Prostate gland (tissue), 2 donors: ENCODE results near the gene PLCH1. TPM values are rescaled to one million over a fixed set of nuclear protein-coding genes. Genes with fewer than 3 reads are reported as not detected.

Experiments used
- DNase-seq: peaks from one replicate; pipeline ENCODE4 v3.0.0-alpha.2; 2019; ENCODE audit warnings: low spot score
- H3K27ac ChIP-seq, 2 donors: fragments of 200-600 bp; sonication (generic); 2 replicates each; pipeline ENCODE4 v1.5.1; 2017 to 2019
- H3K27me3 ChIP-seq: fragments of 200-600 bp; sonication (generic); replicated peaks from 2 replicates; pipeline ENCODE4 v1.5.1; 2019; ENCODE audit not compliant: insufficient read depth
- H3K36me3 ChIP-seq, 2 donors: fragments of 200-600 bp; sonication (generic); 1 replicate in 1 of 2; 2 replicates in 1 of 2; pipeline versions ENCODE4 v1.5.1 to v1.8.1; 2017 to 2019
- H3K4me1 ChIP-seq: fragments of 200-600 bp; sonication (generic); replicated peaks from 2 replicates; pipeline ENCODE4 v1.5.1; 2019
- H3K4me3 ChIP-seq, 2 donors: fragments of 200-600 bp; sonication (generic); 2 replicates each; pipeline ENCODE4 v1.5.1; 2017 to 2019
- H3K9me3 ChIP-seq: fragments of 200-600 bp; sonication (generic); 2 replicates; pipeline ENCODE4 v1.5.1; 2017
- POLR2A ChIP-seq: fragments of 450-650 bp; IDR thresholded peaks from one replicate; pipeline ENCODE4 v1.6.1; 2016; ENCODE audit warnings: antibody characterized with exemption, mild to moderate bottlenecking
- POLR2AphosphoS5 ChIP-seq: sonication (generic); formaldehyde crosslinking; IDR thresholded peaks from one replicate; pipeline ENCODE4 v1.6.1; 2017; ENCODE audit warnings: antibody characterized with exemption
- WGBS: methylation state at CpG from one replicate; pipeline ENCODE4 v1.1.5; 2018; 5-methylcytosine and 5-hydroxymethylcytosine counted together
- intact Hi-C: fragments of 100-400 bp; cut with DNase I; formaldehyde crosslinking; loops from one replicate; pipeline ENCODE4 v1.14.2; 2022
- total RNA-seq, 2 donors: library from RNA; depleted of rRNA; stranded (reverse); fragments of >200 nt; gene quantifications; one replicate each; pipeline ENCODE4 v1.1.0, GENCODE V29; 2016
- TF ChIP-seq, protein P1 (sequence below), 4 experiments: fragments of 200-600 bp in 2 of 4; fragments of 450-650 bp in 2 of 4; sonication (generic) in 2 of 4; IDR thresholded peaks; 1 replicate in 3 of 4; 2 replicates in 1 of 4; pipeline ENCODE4 v1.5.1; 2016 to 2019; ENCODE audit warnings: antibody characterized with exemption in 4 of 4, mild to moderate bottlenecking in 2 of 4, moderate library complexity in 2 of 4

The PLCH1 gene
- total RNA-seq, 2 donors from 2014 or later = 0.64 to 12.2 TPM

DNA sequence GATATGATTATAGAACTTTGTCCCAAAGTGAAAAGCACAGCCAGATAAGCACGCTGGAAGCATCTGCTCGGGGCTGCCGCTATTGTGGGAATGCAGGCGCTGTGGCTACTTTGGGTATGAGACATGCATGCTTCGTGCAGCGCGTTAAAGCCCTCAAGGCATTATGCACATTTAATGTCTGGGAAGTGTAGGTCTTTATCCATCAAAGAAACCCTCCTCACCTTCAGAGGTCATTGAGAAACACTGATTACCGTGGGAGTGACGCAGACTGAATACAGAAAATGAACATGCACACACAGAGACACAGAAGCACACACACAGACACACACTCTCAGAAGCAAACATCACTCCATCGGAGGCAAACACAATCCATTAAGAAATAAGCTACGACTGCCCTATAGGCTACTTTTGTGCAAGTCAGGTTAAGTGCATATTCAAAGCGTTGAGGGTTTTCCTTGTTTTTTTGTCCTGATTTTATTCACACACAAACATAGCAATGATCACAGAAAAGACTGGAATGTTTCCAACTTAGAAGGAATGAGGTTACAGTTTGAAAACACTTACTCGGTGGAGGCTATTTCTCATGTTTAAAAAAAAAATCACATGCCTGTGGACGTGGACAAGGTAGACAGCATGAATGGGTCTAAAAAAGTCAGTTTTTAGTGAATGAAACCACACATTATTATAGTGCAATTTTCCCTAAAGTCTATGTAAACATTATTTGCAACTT lies 68.5 kb downstream of the PLCH1 start:
- Histone ChIP-seq H3K4me3 (peak overlapping the region in 1 of 2 donors; percentile 14), H3K9me3 (no peaks in the 10 kb centered on the region), H3K4me1 (no peaks in the 10 kb centered on the region), H3K36me3 (no peaks in the 10 kb centered on the region), H3K27ac (no peak overlapping the region), H3K27me3 (no peaks in the 10 kb centered on the region)
- no peak for TF ChIP-seq POLR2A
- 26% methylated on average over 14 of the region's 14 CpGs for WGBS
- intact Hi-C loops = no loop called here
- no peak for DNase-seq

GRCh38 chr3:155675094-155675493 lies 69.8 kb downstream of the PLCH1 start:
- Histone ChIP-seq H3K4me3 (no peak overlapping the region), H3K27ac (no peak overlapping the region), H3K27me3 (no peaks in the 10 kb centered on the region), H3K36me3 (no peaks in the 10 kb centered on the region), H3K9me3 (no peaks in the 10 kb centered on the region), H3K4me1 (no peaks in the 10 kb centered on the region)
- DNase-seq = no peak
- intact Hi-C loops = no loop called here
- 92% methylated on average over 1 of the region's 1 CpG for WGBS
- TF ChIP-seq POLR2AphosphoS5 (no peak), POLR2A (no peak)
- TF ChIP-seq, protein P1, sequence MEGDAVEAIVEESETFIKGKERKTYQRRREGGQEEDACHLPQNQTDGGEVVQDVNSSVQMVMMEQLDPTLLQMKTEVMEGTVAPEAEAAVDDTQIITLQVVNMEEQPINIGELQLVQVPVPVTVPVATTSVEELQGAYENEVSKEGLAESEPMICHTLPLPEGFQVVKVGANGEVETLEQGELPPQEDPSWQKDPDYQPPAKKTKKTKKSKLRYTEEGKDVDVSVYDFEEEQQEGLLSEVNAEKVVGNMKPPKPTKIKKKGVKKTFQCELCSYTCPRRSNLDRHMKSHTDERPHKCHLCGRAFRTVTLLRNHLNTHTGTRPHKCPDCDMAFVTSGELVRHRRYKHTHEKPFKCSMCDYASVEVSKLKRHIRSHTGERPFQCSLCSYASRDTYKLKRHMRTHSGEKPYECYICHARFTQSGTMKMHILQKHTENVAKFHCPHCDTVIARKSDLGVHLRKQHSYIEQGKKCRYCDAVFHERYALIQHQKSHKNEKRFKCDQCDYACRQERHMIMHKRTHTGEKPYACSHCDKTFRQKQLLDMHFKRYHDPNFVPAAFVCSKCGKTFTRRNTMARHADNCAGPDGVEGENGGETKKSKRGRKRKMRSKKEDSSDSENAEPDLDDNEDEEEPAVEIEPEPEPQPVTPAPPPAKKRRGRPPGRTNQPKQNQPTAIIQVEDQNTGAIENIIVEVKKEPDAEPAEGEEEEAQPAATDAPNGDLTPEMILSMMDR (IDR thresholded peaks at IDR 0.05) = no peak

DNA sequence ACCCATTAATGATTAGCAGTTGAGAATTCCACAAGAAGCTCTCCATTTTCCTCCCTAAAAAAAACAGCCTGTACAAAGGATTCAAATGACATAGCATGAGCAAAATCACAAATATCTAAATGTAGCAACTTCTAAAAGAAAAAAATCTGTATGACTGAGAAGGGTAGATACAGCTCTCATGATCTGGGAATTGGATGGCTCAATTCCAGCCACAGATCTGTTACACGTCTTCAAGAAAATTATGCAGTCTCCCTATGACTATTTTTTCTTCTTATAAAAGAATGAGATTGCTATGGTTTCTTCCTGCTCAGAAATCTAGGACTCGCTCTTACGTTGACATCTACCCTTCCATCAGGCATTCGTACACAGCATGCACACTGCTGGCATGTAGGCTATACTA lies 71.5 kb downstream of the PLCH1 start:
- intact Hi-C loops = no loop called here
- Histone ChIP-seq H3K36me3 (no peaks in the 10 kb centered on the region), H3K9me3 (no peaks in the 10 kb centered on the region), H3K27ac (no peak overlapping the region), H3K4me1 (no peaks in the 10 kb centered on the region), H3K27me3 (no peaks in the 10 kb centered on the region), H3K4me3 (no peak overlapping the region)
- no peak for TF ChIP-seq POLR2AphosphoS5
- WGBS = 95% methylated on average over 4 of the region's 4 CpGs
- DNase-seq = no peak

DNA sequence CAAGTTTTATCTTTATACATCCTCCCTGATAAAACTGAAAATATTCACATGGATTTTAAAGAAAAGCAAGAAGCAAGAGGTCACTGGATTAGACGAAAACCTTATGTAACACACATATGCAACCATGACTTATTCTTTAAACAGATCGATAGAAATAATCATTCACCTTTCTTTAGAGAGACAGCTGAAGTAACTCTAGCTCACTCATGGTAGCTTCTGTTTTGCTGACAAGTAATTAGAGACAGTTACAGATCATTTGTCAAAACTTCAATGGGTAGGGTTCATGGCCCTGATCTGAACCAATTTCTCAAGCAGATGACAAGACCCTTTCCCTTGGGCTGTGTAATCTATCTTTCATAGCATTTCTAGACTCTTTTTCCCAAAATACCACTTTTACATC lies 74.5 kb downstream of the PLCH1 start:
- no peaks in the 10 kb centered on the region for H3K9me3 ChIP-seq
- no peak overlapping the region for H3K4me3 ChIP-seq
- TF ChIP-seq, protein P1 (IDR thresholded peaks at IDR 0.05) = no peak
- TF ChIP-seq POLR2A (no peak), POLR2AphosphoS5 (no peak)
- H3K27me3 ChIP-seq = no peaks in the 10 kb centered on the region
- intact Hi-C loops = no loop called here
- WGBS = 78% methylated on average over 2 of the region's 2 CpGs
- no peak overlapping the region for H3K27ac ChIP-seq
- no peaks in the 10 kb centered on the region for H3K36me3 ChIP-seq
- DNase-seq = no peak
- H3K4me1 ChIP-seq = no peaks in the 10 kb centered on the region

DNA sequence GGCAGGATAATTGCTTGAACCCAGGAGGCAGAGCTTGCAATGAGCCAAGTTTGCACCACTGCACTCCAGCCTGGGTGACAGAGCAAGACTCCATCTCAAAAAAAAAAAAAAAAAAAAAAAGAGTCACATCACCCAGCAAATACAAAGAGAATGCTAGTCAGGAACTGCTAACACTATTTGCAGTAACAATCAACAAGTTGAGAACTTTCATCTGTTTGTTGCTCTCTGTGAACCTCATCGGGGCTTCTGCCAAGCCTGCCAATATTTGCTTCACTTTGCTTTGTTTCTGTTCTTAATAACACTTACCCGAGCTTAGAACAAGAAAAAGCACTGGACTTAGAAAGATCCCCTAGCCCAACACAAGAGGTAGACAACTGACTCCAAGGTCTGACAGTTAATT lies 76.9 kb downstream of the PLCH1 start:
- Histone ChIP-seq H3K9me3 (no peaks in the 10 kb centered on the region), H3K27me3 (no peaks in the 10 kb centered on the region), H3K4me1 (no peaks in the 10 kb centered on the region), H3K4me3 (no peak overlapping the region), H3K27ac (no peak overlapping the region), H3K36me3 (no peaks in the 10 kb centered on the region)
- WGBS = 30% methylated on average over 2 of the region's 2 CpGs
- intact Hi-C loops = no loop called here
- TF ChIP-seq, protein P1 (IDR thresholded peaks at IDR 0.05) = no peak
- TF ChIP-seq POLR2AphosphoS5 = no peak
- no peak for TF ChIP-seq POLR2A
- DNase-seq = no peak
